ENCODE results near the gene DSPP. TPM values are rescaled to one million over a fixed set of nuclear protein-coding genes. Genes with fewer than 3 reads are reported as not detected.
"Not testable (repeated sequence)": the region's sequence is repeated elsewhere in the genome, so short reads cannot be mapped to it uniquely, and the experiment has no call there.

Gene DSPP
- not detected for total RNA-seq

DNA sequence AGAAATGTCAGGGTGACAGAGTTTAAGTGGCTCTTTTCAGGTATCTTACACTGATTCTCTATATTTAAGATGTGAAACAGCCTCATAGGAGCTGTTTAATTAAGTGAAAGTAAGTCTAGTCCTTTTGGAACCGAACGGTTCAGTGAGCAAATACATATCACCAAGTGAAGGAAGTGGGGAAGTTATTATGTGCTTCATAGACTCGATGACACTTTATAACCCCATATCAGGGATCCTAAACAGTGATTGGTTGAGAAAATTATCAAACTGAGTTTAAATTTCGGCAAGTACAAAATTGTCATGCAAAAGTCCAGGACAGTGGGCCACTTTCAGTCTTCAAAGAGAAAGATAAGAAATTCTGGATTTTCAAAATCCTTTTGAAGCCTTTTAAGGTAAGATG is at the start of gene DSPP:
TSS of gene DSPP (plus strand) at position 301 of the 400 bp plus-strand sequence. CDS start 2,380 bp downstream, outside the sequence.
- intact Hi-C loops (cut with micrococcal nuclease): no loop called here
- no peak for DNase-seq
- POLR2A ChIA-PET: no interaction called here
- Mint-ChIP-seq H3K27ac (no peak within 1 kb of the TSS), H3K4me3 (no peak within 1 kb of the TSS), H3K36me3 (no peaks in the 10 kb centered on the region), H3K27me3 (peaks cover 6% of the 10 kb centered on the region), H3K4me1 (ENCODE audit: low read depth) (no peaks in the 10 kb centered on the region), H3K9me3 (no peaks in the 10 kb centered on the region)
- CTCF ChIA-PET: no interaction called here

GRCh38 chr4:87559090-87559837 is 49.1 kb upstream of the DSPP start:
- DNase-seq: peak; percentile 69
- Mint-ChIP-seq H3K4me3 (no peak overlapping the region), H3K36me3 (no peaks in the 10 kb centered on the region), H3K27me3 (no peaks in the 10 kb centered on the region), H3K4me1 (ENCODE audit: low read depth) (peaks cover 21% of the 10 kb centered on the region), H3K27ac (no peak overlapping the region), H3K9me3 (no peaks in the 10 kb centered on the region)
- intact Hi-C loops (cut with micrococcal nuclease): loop anchor here (5.0 kb wide), 1 partner anchor 167 kb away; the partner anchor contains the start of gene HSD17B11
- ChIA-PET POLR2A (no interaction called here), CTCF (no interaction called here)

- intact Hi-C loops (cut with micrococcal nuclease): no loop called here
- POLR2A ChIA-PET: no interaction called here
- Mint-ChIP-seq H3K27ac (no peak overlapping the region), H3K4me1 (ENCODE audit: low read depth) (peaks cover 21% of the 10 kb centered on the region), H3K4me3 (no peak overlapping the region), H3K27me3 (peaks cover under 1% of the 10 kb centered on the region), H3K9me3 (no peaks in the 10 kb centered on the region), H3K36me3 (no peaks in the 10 kb centered on the region)
- DNase-seq: peak; percentile 16
- CTCF ChIA-PET: no interaction called here
Observed at GRCh38 chr4:87560802-87561201, 47.5 kb upstream of the DSPP start.

- Mint-ChIP-seq H3K4me3 (no peak overlapping the region), H3K4me1 (ENCODE audit: low read depth) (peaks cover 5% of the 10 kb centered on the region), H3K27me3 (peaks cover 3% of the 10 kb centered on the region), H3K27ac (no peak overlapping the region), H3K36me3 (no peaks in the 10 kb centered on the region), H3K9me3 (no peaks in the 10 kb centered on the region)
- intact Hi-C loops (cut with micrococcal nuclease): no loop called here
- POLR2A ChIA-PET: no interaction called here
- no peak for DNase-seq
- CTCF ChIA-PET: no interaction called here
Observed at GRCh38 chr4:87565746-87566145, 42.6 kb upstream of the DSPP start.

GRCh38 chr4:87566276-87566675 is 42.1 kb upstream of the DSPP start:
- POLR2A ChIA-PET: no interaction called here
- H3K9me3 Mint-ChIP-seq: no peaks in the 10 kb centered on the region
- intact Hi-C loops (cut with micrococcal nuclease): no loop called here
- H3K4me1 Mint-ChIP-seq (ENCODE audit: low read depth): no peaks in the 10 kb centered on the region
- H3K4me3 Mint-ChIP-seq: no peak overlapping the region
- CTCF ChIA-PET: no interaction called here
- H3K27ac Mint-ChIP-seq: no peak overlapping the region
- DNase-seq: no peak
- H3K27me3 Mint-ChIP-seq: peaks cover 5% of the 10 kb centered on the region
- H3K36me3 Mint-ChIP-seq: no peaks in the 10 kb centered on the region

GRCh38 chr4:87567191-87567590 is 41.1 kb upstream of the DSPP start:
- Mint-ChIP-seq H3K27me3 (peaks cover 5% of the 10 kb centered on the region), H3K36me3 (no peaks in the 10 kb centered on the region), H3K4me3 (no peak overlapping the region), H3K9me3 (no peaks in the 10 kb centered on the region), H3K4me1 (ENCODE audit: low read depth) (no peaks in the 10 kb centered on the region), H3K27ac (no peak overlapping the region)
- no peak for DNase-seq
- ChIA-PET POLR2A (no interaction called here), CTCF (interaction anchor here (0.6 kb wide), 1 partner anchor 277 kb away, joined by 3 read pairs; no protein-coding TSS in a partner anchor)
- intact Hi-C loops (cut with micrococcal nuclease): no loop called here

GRCh38 chr4:87570290-87570805 is 38.0 kb upstream of the DSPP start:
- Mint-ChIP-seq H3K9me3 (peaks cover 2% of the 10 kb centered on the region), H3K27ac (no peak overlapping the region)

DNA sequence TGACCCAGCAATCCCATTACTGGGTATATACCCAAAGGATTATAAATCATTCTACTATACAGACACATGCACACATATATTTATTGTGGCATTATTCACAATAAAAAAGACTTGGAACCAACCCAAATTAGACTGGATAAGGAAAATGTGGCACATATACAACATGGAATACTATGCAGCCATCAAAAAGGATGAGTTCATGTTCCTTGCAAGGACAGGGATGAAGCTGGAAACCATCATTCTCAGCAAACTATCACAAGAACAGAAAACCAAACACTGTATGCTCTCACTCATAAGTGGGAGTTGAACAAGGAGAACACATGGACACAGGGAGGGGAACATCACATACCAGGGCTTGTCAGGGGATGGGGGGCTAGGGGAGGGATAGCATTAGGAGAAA is 34.0 kb upstream of the DSPP start:
- DNase-seq; H3K27me3 Mint-ChIP-seq; POLR2A ChIA-PET; CTCF ChIA-PET; H3K9me3 Mint-ChIP-seq; intact Hi-C loops (cut with micrococcal nuclease); H3K36me3 Mint-ChIP-seq; H3K4me1 Mint-ChIP-seq (ENCODE audit: low read depth); H3K4me3 Mint-ChIP-seq: not testable (repeated sequence)
- peak overlapping the region; percentile 28 for H3K27ac Mint-ChIP-seq

More at GRCh38 chr4:87570290-87570805, 38.0 kb upstream of the DSPP start:
- no peaks in the 10 kb centered on the region for H3K4me1 Mint-ChIP-seq (ENCODE audit: low read depth)
- peaks cover 5% of the 10 kb centered on the region for H3K27me3 Mint-ChIP-seq
- intact Hi-C loops (cut with micrococcal nuclease): no loop called here
- no peak overlapping the region for H3K4me3 Mint-ChIP-seq
- no peaks in the 10 kb centered on the region for H3K36me3 Mint-ChIP-seq
- ChIA-PET POLR2A (no interaction called here), CTCF (no interaction called here)
- DNase-seq: no peak

DNA sequence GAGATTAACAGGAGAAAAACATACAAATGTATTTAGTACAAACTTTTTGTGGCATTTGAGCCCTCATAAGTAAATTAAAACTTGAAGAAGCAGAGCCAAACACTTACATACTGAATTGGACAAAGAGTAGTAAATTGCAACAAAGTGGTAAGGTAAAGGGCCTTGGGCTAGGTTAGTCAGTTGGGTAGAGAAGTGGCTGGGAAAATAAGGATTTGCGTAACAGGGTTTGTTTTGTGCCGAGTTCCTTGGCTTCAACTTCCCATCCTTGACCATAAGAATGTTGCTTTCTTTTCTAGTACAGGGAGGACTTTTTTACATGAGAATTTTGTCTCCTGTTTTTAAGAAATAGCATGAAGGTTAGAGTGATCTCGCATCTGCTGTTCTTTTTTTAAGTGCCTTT is 33.3 kb upstream of the DSPP start:
- no peak for DNase-seq
- Mint-ChIP-seq H3K9me3 (peaks cover 2% of the 10 kb centered on the region), H3K36me3 (no peaks in the 10 kb centered on the region), H3K4me1 (ENCODE audit: low read depth) (no peaks in the 10 kb centered on the region), H3K27me3 (peaks cover 3% of the 10 kb centered on the region), H3K27ac (no peak overlapping the region), H3K4me3 (no peak overlapping the region)
- ChIA-PET POLR2A (no interaction called here), CTCF (no interaction called here)
- intact Hi-C loops (cut with micrococcal nuclease): loop anchor here (1.0 to 5.0 kb wide), 2 partner anchors 19 to 73 kb away; no protein-coding TSS in a partner anchor

GRCh38 chr4:87575408-87575807 is 32.9 kb upstream of the DSPP start:
- no peak for DNase-seq
- ChIA-PET POLR2A (no interaction called here), CTCF (no interaction called here)
- intact Hi-C loops (cut with micrococcal nuclease): loop anchor here (1.0 to 5.0 kb wide), 2 partner anchors 19 to 73 kb away; no protein-coding TSS in a partner anchor
- H3K27ac Mint-ChIP-seq: no peak overlapping the region
- H3K4me1 Mint-ChIP-seq (ENCODE audit: low read depth): no peaks in the 10 kb centered on the region
- H3K4me3 Mint-ChIP-seq: no peak overlapping the region
- H3K36me3 Mint-ChIP-seq: no peaks in the 10 kb centered on the region
- H3K27me3 Mint-ChIP-seq: peaks cover 3% of the 10 kb centered on the region
- H3K9me3 Mint-ChIP-seq: peaks cover 2% of the 10 kb centered on the region

GRCh38 chr4:87575983-87576382 is 32.3 kb upstream of the DSPP start:
- no peak overlapping the region for H3K4me3 Mint-ChIP-seq
- no peaks in the 10 kb centered on the region for H3K27me3 Mint-ChIP-seq
- ChIA-PET POLR2A (no interaction called here), CTCF (interaction anchor here (0.6 kb wide), 1 partner anchor 212 kb away, joined by 3 read pairs; no protein-coding TSS in a partner anchor)
- no peaks in the 10 kb centered on the region for H3K4me1 Mint-ChIP-seq (ENCODE audit: low read depth)
- H3K36me3 Mint-ChIP-seq: no peaks in the 10 kb centered on the region
- DNase-seq: no peak
- intact Hi-C loops (cut with micrococcal nuclease): loop anchor here (1.0 to 5.0 kb wide), 2 partner anchors 20 to 74 kb away; no protein-coding TSS in a partner anchor
- no peak overlapping the region for H3K27ac Mint-ChIP-seq
- H3K9me3 Mint-ChIP-seq: peaks cover 2% of the 10 kb centered on the region

- intact Hi-C loops (cut with micrococcal nuclease): loop anchor here (5.0 kb wide), 1 partner anchor 77 kb away; no protein-coding TSS in a partner anchor
- ChIA-PET CTCF (no interaction called here), POLR2A (no interaction called here)
- peaks cover 5% of the 10 kb centered on the region for H3K27me3 Mint-ChIP-seq
- no peaks in the 10 kb centered on the region for H3K4me1 Mint-ChIP-seq (ENCODE audit: low read depth)
- H3K9me3 Mint-ChIP-seq: no peaks in the 10 kb centered on the region
- H3K36me3 Mint-ChIP-seq: no peaks in the 10 kb centered on the region
- no peak for DNase-seq
- H3K4me3 Mint-ChIP-seq: no peak overlapping the region
- no peak overlapping the region for H3K27ac Mint-ChIP-seq
Observed at GRCh38 chr4:87579478-87579877, 28.9 kb upstream of the DSPP start.

GRCh38 chr4:87580057-87580456 is 28.3 kb upstream of the DSPP start:
- Mint-ChIP-seq H3K4me3 (no peak overlapping the region), H3K4me1 (ENCODE audit: low read depth) (no peaks in the 10 kb centered on the region), H3K27me3 (peaks cover 5% of the 10 kb centered on the region), H3K27ac (no peak overlapping the region), H3K36me3 (no peaks in the 10 kb centered on the region), H3K9me3 (no peaks in the 10 kb centered on the region)
- POLR2A ChIA-PET: no interaction called here
- intact Hi-C loops (cut with micrococcal nuclease): no loop called here
- DNase-seq: no peak
- CTCF ChIA-PET: no interaction called here

Data from activated CD4-positive, alpha-beta memory T cell treated with anti-CD3 and anti-CD28 coated beads for 36 hours (primary cell).